GM12872 (cell line): ENCODE measurements around the gene DLST.

Experiments used
- TF ChIP-seq, protein P1 (sequence below): IDR thresholded peaks from 3 replicates; pipeline ENCODE4 v1.5.1; 2011; ENCODE audit warnings: low read depth, mild to moderate bottlenecking, low read length, moderate library complexity; ENCODE audit not compliant: insufficient read depth

The DLST gene

DNA sequence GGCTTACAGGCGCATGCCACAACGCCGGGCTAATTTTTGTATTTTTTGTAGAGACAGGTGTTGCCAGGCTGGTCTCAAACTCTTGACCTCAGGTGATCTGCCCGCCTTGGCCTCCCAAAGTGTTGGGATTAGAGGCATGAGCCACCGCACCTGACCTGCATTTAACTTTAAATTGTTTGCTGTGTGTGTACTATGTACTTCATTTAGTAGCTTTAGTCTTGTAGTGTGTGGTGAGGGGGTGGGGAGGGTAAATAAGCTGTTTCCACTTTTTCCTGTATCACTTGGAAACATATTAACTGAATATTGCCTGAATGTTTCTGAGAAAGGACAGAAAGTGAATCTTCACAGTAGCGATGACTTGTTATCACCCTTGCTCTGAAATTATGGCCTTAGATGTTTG, 8.5 kb downstream of the DLST start:
- TF ChIP-seq, protein P1, sequence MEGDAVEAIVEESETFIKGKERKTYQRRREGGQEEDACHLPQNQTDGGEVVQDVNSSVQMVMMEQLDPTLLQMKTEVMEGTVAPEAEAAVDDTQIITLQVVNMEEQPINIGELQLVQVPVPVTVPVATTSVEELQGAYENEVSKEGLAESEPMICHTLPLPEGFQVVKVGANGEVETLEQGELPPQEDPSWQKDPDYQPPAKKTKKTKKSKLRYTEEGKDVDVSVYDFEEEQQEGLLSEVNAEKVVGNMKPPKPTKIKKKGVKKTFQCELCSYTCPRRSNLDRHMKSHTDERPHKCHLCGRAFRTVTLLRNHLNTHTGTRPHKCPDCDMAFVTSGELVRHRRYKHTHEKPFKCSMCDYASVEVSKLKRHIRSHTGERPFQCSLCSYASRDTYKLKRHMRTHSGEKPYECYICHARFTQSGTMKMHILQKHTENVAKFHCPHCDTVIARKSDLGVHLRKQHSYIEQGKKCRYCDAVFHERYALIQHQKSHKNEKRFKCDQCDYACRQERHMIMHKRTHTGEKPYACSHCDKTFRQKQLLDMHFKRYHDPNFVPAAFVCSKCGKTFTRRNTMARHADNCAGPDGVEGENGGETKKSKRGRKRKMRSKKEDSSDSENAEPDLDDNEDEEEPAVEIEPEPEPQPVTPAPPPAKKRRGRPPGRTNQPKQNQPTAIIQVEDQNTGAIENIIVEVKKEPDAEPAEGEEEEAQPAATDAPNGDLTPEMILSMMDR, result no peak

DNA sequence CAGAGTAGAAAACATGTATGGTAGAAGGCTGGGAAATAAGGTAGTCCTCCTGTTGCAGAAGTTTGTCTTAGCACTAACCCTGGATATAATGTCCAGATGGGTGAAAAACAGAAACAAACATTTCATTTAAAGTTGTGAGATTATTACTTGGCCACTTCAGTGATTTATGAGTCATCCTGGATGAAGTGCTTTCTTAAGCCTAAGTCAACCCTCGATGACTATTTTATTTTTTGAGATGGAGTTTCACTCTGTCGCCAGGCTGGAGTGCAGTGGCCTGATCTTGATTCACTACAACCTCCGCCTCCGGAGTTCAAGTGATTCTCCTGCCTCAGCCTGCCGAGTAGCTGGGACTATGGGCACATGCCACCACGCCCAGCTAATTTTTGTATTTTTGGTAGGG, 10.2 kb downstream of the DLST start:
- TF ChIP-seq, protein P1, result no peak

DNA sequence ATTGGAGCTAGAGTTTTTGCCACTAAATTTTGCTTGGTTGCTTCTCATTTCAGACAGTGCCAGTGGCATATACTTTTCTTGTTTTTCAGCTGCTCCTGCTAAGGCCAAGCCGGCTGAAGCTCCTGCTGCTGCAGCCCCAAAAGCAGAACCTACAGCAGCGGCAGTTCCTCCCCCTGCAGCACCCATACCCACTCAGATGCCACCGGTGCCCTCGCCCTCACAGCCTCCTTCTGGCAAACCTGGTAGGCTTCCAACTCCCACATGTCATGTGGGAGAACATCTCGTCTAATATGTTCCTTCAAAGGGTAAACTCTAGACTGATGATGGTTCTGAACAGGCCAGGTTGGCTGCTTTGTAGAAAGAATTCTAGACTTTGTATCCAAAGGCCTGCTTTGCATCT, 11.0 kb downstream of the DLST start:
- TF ChIP-seq, protein P1, result no peak

DNA sequence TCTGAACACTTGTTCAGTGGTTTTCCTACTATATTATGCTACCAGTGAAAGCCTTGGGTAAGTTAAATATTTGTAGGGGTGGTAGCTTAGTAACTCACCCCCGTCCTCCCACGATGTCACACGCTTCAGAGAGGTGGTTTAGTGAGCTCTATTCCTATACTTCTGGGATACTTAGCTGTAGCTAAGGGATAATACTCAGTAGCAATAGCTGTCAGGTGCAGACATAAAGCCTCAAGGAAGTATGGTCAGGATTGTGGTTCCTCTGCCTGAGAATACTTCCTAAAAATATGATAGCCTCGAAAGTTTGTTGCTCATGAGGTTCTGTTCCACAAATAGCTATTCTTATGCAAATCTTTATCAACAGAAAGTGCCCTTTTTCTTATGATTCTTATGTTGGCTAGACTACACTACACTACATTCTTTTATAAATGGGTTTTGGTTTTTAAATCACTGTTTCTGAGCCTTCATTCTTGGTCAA, 11.9 kb downstream of the DLST start:
- TF ChIP-seq, protein P1, result no peak

DNA sequence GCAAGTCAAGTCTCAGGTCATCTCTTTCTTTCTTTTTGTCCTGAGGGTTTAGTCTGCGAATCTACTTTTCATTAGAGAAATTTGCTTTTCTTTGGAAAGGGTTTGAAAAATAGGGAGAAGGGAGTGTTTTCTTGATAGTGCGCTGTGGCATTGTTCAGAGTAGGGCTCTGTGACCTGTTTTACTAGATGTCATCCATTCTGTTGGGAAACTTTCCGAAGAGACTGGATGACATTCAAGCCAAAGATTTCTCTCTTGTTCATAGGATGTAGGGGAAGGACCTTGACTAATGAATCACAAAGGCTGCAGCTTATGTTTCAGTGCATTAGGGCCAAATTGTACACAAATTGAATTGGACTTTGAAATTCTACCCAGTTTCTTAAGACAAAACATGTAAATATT, 14.7 kb downstream of the DLST start:
- TF ChIP-seq, protein P1, result no peak

DNA sequence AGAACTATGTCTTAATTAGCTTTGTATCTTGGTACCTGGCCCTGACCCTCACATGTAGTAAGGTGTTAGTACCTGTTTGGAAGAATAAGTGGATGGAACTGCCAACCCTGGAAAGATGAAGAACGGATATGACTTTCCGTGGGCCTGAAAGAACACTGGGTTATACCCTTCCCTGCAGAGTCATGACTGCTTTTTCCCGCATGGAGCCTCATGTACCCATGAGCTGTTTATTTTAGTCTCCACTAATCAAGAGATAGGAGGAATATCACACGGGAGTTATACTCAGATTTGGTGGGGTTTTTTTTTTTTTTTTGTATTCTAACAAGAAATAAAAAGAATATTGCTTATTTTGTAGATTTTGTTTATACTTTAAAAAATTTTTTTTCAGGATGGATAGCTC, 15.9 kb downstream of the DLST start:
- TF ChIP-seq, protein P1, result no peak

DNA sequence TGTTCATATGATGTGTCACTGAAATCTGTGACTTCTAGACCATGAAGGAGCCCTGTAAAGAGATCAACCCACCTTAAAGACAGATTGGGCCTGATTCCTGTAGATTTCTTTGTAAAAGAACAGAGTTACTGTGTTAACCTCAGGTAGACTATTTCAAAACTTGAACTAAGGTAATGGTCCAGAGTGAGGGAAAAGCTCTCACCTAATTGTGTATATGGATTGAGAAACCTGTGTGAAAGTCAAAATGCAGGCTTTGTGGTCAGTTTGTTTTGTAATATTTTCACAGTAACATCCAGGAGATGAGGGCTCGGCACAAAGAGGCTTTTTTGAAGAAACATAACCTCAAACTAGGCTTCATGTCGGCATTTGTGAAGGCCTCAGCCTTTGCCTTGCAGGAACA, 16.4 kb downstream of the DLST start:
- TF ChIP-seq, protein P1, result no peak

DNA sequence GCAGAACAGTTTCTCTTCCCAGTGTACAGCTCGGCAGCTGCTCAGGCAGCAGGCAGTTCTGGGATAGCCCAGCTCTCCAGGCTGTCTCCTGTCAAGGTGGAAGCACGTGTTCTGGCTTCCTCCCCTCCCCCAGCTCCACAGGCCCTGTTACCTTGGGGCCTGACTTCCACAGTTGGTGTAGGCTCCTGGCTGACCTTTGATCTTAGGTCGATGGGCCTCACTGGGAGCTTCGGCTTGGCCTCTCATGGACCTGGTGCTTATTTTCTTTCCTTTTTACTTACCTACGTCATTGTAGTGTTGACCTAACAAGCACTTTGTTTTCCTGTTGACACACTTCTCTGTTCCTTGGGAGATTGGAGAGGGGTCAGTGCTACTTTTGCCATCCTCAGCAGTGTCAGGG, 17.0 kb downstream of the DLST start:
- TF ChIP-seq, protein P1, result no peak
